22Rv1 (cell line): ENCODE measurements around the gene MUC2.

Source experiments
- H3K27ac ChIP-seq: fragments of 450-650 bp; 2 replicates; pipeline ENCODE4 v1.5.1; 2017
- ZFX ChIP-seq: fragments of 450-650 bp; IDR thresholded peaks from 2 replicates; pipeline ENCODE4 v1.6.1; 2017; ENCODE audit warnings: antibody characterized with exemption, borderline replicate concordance
- TF ChIP-seq, protein P1 (sequence below): fragments of 450-650 bp; IDR thresholded peaks from 2 replicates; pipeline ENCODE4 v1.5.1; 2017; ENCODE audit warnings: mild to moderate bottlenecking

Gene MUC2

GRCh38 chr11:1028616-1029015 is 46.1 kb upstream of the MUC2 start:
- no peak overlapping the region for H3K27ac ChIP-seq
- TF ChIP-seq, protein P1, sequence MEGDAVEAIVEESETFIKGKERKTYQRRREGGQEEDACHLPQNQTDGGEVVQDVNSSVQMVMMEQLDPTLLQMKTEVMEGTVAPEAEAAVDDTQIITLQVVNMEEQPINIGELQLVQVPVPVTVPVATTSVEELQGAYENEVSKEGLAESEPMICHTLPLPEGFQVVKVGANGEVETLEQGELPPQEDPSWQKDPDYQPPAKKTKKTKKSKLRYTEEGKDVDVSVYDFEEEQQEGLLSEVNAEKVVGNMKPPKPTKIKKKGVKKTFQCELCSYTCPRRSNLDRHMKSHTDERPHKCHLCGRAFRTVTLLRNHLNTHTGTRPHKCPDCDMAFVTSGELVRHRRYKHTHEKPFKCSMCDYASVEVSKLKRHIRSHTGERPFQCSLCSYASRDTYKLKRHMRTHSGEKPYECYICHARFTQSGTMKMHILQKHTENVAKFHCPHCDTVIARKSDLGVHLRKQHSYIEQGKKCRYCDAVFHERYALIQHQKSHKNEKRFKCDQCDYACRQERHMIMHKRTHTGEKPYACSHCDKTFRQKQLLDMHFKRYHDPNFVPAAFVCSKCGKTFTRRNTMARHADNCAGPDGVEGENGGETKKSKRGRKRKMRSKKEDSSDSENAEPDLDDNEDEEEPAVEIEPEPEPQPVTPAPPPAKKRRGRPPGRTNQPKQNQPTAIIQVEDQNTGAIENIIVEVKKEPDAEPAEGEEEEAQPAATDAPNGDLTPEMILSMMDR = no peak
- no peak for TF ChIP-seq ZFX

GRCh38 chr11:1029051-1029450 is 45.6 kb upstream of the MUC2 start:
- no peak overlapping the region for H3K27ac ChIP-seq
- TF ChIP-seq ZFX = no peak
- TF ChIP-seq, protein P1 = no peak

DNA sequence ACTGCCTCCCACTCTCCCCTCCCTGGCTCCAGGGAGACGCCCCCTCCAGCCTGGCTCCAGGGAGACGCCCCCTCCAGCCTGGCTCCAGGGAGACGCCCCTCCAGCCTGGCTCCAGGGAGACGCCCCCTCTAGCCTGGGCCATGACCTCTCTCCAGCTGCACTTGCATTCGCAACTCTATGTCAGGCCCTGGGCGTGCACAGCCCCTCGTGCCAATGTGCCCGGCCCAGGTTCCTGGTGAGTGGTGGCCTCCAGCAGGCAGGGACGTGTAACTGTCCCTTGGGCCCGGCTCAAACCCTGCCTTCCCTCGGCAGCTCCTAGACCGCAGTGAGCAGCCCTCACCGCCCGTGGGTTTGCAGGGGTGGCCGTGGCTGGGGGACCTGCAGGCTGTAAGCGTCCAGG is 45.0 kb upstream of the MUC2 start:
- H3K27ac ChIP-seq = no peak overlapping the region
- TF ChIP-seq ZFX = no peak
- TF ChIP-seq, protein P1 = no peak

DNA sequence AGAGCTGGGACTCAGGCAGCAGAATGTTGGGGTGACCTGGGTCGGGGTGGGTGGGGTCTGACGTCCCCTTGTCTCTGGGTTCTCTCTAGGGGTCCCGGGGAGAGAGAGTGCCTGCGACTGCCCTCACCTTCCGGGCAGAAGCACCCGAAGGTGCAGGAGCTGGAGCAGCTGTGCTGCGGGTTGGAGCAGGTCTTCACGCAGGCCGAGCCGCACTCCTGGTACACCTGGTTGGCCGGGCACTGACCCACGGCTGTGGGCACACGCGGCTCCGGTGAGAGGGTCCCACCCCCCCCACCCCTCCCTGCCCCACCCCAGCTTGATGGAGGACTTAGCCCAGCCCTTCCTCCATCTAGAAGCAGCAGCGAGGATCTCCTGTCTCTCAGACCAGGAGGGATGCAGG is 44.6 kb upstream of the MUC2 start:
- no peak overlapping the region for H3K27ac ChIP-seq
- TF ChIP-seq, protein P1 = no peak
- no peak for TF ChIP-seq ZFX

DNA sequence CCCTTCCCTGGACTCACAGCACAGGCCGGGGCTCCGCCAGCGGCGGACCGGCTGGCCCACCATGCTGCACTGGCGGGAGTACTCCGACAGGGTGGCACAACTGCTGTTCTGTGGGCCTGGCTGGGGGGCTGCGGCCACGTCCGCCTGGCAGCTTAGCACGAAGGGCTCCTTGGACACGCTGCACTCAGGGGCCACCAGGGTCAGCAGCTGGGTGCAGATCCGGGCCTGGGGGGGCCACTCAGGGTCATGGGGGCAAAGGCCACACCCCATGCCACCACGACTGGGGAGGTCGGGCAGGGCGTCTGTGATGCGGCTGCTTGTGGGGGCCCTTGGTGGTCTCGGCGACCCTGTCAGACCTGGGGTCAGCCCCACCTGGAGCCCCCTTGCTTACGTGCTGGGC is 44.1 kb upstream of the MUC2 start:
- H3K27ac ChIP-seq = no peak overlapping the region
- TF ChIP-seq, protein P1 = no peak
- no peak for TF ChIP-seq ZFX

DNA sequence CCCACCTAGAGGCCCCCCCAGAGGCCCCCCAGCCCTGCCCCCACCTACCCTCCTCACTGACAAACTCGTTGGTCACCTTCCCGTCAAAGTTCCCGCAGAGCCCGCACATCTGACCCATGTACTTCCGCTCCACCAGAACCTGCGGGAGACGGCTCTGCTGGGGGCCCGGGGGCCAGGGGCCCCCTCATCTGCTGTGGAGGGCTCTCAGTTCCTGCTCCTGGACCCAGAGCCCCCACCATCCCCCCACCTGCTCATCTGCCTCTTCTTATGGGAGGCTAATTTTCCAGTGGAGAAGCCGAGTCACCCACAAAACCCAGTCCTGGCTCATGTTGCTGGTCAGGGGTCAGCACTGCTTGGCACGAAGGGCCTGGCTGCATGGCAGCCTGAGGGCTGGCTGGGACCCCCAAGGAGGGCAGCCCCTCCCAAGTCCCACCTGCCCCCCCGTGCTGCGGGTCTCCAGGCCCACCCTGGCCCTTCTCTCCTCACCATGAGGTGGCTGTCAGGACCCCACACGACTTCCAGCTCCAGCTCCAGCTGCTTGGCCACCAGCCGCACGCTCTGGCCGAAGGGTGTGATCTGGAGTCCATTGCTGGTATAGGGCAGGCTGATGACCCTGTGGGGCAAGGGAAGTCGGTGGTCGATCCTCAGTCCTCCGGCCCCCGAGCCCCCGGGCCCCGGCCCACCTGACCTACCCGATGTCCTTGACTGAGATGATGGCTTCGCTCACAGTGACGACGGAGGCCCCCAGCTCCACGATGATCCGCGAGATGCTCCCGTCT is 43.4 kb upstream of the MUC2 start:
- TF ChIP-seq ZFX = no peak
- TF ChIP-seq, protein P1 = no peak
- H3K27ac ChIP-seq = no peak overlapping the region

DNA sequence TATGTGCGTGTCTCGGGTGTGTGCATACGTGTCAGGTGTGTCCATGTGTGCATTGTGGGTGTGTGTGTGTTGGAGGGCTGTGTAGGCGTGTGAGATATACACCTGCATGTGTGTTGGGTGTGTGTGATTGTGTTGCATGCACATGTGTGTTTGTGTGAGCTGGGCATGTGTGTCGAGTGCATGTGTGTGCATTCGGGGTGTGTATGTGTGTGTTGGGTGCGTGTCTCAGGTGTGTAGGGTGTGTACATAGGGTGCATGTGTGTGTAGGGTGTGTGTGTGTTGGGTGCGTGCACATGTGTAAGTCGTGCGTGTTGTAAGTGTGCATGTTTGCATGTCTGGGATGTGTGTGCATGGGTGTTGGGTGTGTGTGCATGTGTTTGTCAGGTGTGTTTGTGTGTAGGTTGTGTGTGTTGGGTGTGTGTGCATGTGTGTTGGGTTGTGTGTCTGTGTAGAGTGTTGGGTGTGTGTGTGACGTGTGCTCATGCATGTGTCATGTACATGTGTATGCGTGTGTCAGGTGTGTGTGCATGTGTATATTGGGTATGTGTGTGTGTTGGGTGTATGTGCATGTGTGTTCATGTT is 42.3 kb upstream of the MUC2 start:
- H3K27ac ChIP-seq = no peak overlapping the region
- no peak for TF ChIP-seq ZFX
- TF ChIP-seq, protein P1 = no peak
